ENCODE measurements around the gene ALG14.
"Not testable (repeated sequence)": the region's sequence is repeated elsewhere in the genome, so short reads cannot be mapped to it uniquely, and the experiment has no call there.

ALG14 gene

DNA sequence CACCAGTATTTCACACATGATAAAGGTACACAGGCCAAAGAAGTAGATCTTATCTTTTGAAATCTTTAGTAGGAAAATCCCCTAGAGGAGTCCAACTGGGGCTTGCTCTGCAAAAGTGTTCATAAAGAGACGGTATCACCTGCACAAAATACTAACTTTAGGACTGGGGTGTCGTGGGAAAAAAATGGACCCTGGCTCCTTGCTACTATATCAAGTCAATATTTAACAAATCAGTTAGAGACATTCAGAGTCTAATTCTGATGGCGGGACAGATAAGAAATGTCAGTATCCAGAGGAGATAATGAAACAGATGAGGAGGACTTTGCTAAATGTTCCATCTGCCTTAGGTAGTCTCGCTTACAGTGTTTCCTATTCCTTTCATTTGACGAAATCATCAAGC lies 120.2 kb downstream of the ALG14 start:
- no peak for DNase-seq

DNA sequence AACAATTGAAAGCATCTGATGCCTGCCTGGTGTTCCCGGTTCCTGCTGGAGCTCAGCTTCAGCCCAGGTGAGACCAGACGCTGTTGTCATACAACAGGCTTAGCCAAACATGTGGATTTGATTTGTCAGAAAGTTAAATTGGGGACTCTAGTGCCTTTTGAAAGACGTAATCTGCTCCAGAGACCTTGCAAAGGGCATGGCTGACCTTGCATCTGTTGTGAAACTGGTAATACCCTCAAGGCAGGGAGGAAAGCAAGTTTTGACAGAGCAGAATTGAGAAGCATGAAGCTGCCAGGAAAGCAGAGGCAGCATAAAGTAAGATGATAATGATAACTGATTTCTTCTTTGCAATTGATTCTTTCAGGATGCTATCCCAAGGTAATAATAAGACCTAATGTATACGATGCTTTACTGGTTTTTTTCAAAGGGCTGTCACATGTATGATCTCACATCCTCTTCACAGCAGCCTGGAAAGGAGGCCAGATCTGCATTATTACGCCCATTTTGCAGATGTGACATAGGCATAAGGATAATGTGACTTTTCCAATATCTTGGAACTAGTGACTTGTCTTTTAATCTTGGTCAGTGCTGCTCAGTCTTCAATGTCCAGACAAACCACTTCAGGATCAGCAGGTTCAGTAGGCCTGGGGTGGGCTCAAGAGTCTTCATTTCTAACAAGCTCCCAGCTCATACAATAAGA lies 121.1 kb downstream of the ALG14 start:
- no peak for DNase-seq

DNA sequence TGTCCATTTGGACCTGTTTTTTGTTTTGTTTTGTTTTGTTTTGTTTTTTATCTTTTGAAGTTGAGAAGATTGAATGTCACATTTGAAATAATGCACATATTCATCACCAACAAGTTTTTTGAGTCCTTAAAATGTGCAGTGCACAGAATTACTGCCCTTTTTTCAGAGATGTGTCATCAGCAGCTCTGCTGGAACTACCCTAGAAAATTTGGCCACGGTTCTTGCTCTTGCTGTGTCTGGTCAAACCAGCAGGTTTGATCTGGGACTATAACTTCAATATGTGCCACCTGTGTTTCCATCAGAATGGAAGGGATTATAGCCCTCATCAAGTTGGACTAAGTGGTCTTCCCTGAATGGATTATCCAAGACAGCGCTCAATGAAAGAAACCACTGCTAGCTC lies 121.7 kb downstream of the ALG14 start:
- no peak for DNase-seq

DNA sequence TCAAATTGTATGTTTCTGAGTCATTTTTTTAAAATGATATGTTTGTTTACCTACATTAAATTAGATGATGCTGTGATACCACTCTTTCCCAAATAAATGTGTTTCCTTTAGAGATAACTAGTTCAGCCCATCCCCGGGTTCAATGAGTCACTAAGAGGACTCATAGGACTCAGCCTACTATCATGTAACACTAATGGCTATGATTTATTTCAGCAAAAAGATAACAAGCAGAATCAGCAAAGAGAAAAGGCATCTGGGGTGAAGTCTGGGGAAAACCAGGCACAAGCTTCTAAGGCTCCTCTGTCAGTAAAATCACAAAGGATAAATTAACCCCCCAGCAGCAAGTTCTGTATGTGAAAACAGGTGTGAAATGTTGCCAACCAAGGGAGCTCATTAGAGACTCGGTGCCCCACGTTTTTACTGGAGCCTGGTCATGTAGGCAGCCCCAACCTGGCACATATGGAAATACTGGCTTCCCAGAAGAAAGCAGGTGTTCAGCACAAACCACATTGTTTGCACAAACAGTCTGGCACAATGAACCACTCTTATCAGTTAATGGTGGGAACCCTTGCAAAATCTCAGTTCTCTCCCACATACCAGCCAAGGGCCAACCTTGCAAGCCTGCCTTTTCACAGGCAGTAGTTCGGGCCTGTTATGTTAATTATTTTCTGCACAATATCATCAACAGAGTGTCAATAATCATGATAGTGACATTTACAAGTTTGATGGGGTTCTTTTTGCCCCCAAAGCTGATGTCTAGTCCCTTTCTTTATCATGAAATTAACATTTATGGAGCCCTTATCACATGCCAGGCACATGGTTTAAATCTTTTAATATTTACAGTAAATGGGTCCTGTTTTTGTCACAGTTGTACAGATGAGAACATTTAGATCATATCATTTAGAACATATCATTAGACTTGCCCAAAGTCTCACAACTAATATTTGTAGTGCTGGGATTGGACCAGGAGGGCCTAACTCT lies 122.8 kb downstream of the ALG14 start:
- DNase-seq, result no peak

DNA sequence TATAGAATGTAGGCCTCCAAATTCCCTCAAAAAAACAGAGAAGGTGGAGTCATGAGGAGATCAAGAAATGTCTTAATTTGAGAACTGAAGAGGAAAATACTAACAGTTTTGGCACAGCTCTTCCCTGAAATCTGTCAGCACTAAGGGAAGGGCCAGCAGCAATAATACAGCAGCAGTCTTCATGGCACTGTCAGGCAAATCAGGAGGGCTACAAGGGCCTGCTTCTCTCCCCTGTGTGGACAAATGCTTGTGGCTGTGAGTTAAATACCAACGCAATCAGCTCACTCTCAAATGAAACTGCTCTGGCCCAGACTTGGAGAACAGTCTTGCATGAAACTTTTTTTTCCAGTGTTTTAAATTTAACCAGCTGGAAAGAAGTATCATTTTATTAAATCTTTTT lies 125.3 kb downstream of the ALG14 start:
- DNase-seq, result no peak

DNA sequence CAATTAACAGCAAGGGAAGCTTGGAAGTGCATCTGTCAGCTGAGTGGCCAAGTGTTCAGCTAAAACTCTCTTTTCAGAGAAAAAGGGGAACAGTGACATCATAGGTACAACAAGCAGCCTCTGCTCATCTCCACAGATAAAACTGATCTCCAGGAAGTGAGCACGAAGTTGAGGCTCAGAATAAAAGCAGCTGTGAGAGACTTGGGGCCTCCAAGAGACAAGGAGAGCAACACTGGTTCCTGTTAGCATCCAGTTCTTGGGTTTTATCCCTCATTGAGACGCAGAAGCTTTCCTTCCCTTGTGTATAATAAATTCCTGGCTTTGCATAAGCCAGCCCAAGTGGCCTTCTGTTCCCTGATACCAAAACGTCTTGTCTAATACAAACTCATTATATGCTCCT lies 125.9 kb downstream of the ALG14 start:
- peak; percentile 10 to 37 (median 24) for DNase-seq

DNA sequence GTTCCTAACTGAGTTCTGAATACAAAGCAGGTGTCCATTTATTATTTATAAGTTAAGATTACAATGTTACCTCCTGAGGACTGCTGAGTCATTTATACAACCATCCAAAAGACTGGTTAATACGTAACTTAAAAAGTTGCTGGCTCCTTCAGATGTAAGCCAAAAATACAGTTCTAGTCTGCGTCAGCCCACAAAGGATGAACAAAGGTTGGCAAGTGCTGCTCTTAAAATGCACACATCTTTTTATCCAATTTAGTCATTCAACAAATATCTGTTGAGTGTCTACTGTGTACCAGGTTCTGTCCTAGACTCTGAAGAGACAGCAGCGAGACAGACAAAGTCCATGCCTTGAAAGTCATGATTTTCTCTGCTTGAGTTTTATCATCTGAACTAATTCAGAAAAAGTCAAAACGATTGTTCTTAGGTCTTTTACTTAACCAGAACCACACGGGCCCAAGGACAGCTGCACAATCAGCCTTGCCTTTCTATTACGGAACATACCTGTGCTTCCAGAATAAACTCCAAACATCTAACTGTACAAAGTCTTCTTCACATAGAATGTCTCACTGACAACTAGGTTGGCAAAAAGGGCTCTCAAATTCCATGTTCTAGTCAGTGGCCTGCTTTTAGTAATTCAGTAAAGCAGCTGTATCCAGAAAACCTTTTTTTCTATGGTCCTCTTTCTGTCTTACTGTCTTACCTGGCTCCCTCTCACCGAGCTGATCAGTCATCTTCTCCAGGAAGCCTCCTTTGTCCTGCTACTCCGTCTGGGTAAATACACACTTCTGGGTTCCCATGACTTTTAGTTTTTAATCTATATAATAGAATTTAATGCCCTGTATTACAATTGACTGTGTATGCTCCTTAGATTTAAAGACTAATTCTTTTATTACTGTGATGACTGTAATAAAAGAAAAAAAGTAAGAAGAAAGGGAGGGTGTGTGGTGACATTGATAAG lies 130.3 kb downstream of the ALG14 start:
- DNase-seq, result no peak

DNA sequence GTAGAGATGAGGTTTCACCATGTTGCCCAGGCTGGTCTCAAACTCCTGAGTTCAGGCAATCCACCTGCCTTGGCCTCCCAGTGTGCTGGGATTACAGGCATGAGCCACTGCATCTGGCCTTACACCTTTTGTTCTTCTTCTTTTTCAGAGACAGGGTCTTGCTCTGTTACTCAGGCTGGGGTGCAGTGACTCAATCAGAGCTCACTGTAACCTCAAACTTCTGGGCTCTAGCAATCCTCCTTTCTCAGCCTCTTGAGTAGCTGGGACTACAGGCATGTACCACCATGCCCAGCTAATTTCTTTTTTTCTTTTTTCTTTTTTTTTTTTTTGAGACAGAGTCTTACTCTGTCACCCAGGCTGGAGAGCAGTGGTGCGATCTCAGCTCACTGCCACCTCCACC lies 131.3 kb downstream of the ALG14 start:
- DNase-seq, result not testable (repeated sequence)

DNA sequence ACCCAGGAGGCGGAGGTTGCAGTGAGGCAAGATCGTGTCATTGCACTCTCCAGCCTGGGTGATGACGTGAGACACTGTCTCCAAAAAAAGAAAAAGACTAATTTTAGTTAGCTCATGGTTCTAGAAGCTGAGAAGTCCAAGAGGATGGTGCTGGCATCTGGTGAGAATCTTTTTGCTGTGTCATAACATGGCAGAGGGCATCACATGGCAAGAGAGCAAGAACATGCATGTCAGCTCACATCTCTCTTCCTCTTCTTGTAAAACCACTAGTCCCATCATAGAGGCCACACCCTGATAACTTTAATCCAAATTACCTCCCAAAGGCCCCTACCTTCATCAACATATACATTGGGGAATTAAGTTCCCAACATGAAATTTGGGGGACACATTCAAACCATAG lies 132.0 kb downstream of the ALG14 start:
- DNase-seq, result peak in 1 of 4 experiments; percentile 6

DNA sequence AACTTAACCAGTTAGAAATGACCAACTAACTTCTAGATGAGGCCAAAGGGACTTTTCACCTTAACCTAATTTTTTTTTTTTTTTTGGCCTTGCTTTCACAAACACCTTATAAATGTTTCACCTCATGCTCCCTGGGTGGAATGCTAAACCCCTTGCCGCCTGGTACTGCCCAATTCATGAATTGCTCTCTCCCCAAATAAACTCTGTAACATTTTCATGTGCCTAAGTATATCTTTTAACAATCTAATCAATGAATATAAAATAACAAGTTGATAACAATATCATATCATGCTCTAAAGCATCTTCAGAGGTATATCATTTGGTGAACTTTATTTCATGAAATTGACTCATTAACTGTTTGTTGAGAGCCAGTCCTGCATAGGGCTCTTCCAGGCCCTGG lies 134.9 kb downstream of the ALG14 start:
- no peak for DNase-seq

DNA sequence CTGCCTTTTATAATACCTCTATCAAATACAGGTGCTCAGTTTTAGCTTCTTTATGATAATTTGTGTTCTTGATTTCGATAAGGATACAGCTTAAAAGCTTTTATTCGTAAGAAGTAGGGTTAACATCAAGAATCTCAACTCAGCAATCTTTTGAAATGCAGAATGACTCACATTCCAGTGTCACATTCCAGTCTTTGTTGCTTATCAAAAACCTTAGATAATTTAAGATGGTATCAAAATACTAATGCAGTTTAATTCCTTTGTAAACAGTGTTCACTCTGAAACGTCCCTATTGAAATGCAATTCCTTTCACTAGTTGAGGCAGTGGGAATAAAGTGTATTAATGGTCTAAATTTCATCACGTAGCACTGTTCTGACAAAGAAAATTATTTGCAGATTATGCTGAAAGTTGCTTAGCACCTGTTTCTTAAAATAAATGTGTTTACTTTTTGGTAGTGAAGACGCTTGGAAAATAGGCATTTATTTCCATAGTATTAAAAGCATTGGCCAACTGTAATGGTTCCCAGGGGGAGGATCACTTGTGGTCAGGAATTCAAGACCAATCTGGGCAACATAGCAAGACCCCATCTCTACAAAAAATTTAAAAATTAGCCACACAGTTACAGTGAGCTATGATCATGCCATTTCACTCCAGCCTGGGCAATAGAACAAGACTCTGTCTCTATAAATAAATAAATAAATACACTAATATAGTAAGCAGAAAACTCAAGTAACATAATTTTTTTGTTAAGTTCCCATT lies 135.7 kb downstream of the ALG14 start:
- DNase-seq, result no peak

DNA sequence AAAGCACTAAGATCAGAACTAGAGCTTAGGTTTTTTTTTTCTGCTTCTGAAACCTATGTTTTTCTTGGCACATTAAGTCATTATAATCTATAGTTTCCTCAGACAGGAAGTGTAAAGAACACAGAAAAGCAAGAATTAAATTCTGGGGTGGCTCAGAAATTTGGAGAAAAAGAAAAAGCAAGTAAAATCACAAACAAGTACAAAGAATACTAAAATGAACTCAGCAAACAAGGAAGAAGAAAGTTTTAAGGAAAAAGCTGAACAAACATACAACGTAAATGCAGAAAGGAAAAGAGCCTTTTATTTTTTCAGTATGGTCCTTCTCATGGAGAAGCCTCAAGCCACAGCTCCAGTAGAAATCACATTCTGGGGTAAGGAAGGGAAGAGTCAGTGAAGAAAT lies 137.3 kb downstream of the ALG14 start:
- no peak for DNase-seq

DNA sequence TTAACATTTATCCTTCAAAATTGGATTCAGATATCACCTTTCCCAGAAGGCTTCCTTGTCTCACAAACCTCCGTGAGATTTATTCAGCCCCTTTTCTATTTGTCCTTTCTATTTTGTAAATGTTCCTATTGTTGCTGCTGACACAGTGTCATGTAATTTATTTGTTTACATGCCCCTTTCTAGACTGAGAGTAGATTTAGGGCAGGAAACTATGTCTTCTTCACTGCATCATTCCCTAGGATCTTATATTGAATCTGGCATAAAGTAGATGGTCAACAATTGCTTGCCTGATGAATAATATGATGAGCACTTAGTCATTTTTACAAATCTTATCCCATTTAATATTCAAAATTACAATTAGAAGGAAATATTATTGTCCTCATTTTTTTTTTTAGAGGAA lies 137.7 kb downstream of the ALG14 start:
- DNase-seq, result no peak

DNA sequence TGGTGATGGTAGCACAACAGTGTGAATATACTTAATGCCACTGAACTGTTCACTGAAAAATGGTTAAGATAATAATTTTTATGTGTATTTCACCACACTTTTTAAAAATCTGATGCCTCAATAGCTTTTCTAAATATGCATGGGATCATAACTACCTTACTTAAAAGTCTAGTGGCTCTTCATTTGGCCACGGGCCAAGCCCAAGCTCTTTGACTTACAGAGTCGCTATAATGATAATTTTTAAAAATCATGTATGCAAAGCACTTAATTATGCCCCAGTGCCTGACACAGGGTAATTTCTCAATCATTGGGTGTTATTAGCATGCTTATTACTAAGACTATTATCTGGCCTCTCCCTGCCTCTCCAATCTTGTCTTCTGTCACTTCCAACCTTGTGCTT lies 138.2 kb downstream of the ALG14 start:
- no peak for DNase-seq

DNA sequence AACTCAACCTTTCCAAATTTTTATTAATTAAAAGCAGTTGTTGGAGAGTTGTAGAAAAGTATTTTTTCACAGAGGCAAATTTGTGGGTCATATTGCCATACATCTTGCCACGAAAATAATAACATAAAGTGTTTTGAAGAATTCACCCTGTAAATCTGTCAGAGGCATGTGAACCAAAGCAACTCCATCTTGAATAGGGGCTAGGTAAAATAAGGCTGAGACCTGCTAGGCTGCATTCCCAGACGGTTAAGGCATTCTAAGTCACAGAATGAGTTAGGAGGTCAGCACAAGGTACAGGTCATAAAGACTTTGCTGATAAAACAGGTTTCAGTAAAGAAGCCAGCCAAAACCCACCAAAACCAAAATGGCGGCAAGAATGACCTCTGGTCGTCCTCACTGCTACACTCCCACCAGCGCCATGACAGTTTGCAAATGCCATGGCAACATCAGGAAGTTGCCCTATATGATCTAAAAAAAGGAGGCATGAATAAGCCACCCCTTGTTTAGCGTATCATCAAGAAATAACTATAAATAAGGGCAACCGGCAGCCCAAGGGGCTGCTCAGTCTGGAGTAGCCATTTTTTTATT lies 141.4 kb downstream of the ALG14 start:
- DNase-seq, result no peak

DNA sequence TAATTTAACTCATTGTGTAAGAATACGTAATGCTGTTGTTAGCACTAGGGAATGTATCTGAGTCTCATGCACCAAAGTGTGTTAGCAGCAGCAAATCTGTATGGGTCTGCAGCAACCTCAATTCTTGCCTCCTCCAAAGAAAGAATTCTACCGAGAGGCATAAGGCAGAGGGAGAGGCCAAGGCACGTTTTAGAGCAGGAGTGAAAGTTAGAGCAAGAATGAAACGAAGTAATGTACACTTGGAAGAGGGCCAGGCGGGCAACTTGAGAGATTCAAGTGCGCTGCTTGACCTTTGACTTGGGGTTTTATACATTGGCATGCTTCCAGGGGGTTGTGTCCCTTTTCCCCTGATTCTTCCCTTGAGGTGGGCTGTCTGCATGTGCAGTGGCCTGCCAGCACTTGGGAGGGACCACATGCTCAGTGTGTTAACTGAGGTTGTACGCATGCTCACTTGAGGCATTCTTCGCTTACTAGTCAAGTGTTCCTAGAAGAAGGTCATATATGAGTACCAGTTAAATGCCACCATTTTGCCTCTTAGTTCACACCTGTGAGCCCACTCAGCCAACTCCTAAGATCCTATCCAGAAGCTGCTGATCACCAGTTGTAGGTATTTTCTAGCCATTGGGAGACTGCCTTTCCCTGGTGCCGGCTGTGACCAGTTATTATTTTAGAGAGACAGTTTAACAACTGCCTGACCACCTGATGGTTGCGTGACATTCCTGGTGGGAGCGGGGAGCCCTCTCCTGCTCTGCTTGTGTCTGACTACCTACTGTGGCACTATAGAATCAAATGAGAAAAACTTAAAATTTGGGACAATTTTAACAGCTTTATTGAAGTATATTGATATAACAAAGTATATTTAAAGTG lies 143.2 kb downstream of the ALG14 start:
- no peak for DNase-seq

DNA sequence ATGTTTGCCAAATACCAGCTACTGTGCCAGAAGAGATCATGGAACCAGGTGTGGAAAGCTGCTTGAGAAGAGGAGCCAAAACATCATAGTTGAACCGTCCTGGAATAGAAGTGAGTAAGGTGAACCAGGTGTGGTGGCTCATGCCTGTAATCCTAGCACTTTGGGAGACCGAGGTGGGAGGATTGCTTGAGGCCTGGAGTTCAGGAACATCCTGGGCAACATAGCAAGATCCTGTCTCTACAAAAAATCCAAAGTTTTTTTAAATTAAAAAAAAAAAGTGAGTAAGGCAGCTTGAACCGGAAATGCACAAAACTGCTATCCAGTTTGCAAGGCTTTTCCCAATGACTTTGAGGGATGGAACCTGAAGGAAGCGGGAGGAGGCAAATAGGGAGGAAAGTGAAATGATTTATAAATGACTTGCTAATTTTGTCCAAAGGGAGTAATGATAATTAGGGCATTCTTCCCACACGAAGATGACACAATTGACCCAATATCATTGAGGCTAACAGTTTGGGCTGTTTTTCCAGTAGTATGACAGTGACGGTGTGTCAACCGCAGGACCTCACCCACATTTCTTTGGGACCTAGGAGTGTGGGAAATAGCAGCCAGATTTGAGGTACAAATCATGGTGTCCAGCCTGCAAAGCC lies 144.3 kb downstream of the ALG14 start:
- DNase-seq, result no peak

DNA sequence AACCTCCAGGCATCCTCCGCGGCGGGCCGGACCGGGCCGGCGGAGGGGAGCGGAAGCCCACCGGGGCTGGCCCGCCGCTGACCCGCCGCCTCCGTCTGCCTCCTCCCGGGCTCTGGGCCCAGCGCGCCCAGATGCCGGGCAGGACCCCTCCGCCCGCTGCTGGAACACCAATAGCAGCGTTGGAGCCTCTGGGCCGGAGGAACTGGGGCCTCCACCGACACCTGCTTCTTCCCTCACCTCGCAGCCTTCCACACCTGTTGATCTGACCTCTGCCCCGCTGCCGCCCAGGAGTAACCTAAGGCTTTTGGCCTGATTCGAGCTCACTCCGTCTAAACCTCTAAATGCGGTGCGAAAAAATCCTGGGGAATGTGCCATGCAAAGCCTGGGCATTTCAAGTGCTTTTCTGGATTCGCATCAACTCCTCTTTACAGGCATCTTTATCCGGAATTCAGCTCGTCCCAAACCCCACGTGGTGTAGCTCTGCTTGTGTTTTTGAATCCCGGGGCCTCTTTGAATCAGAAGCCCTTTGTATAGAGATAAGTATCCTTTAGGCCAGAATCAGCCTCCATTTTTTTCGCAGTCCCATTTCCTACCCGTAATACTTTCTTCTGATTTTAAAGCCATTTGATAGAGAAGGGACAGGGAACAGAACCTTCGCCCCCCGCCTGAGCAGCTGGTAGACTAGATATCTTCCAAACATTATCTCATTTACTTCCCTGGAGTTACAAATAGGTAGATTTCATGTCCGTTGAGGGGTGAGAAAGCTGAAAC lies 145.2 kb downstream of the ALG14 start:
- DNase-seq, result no peak

DNA sequence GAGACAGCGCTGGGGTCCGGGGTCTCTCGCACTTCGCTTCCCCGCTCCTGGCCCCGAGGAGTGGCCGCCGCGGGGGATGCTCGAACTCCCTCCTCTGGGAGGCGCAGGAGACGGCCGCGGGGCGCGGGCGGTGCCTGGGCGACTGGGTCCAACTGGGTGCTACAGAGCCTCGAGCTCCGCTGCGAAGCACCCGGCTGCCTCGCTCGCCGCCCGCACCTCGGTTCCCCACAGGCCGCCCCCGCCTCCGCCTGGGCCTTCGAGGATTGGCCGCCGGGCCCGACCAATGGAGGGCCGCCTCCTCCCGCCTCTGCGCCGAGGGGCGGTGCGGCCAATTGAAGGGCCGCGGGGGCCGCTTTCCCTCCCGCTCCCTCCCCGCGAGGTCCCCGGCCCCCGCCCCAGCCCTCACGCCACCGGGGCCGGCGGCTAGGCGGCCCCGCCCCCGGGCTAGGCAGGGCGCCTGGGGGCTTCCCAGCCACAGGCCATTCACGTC lies 145.8 kb downstream of the ALG14 start, which contains the start of gene CNN3:
TSS of gene CNN3 (minus strand) at position 196 of the 490 bp plus-strand sequence. CDS start 216 bp downstream, outside the sequence.
- DNase-seq, result peak; percentile 25 to 74 (median 56)

Data from suppressor macrophage (primary cell).